Activated CD4-positive, alpha-beta T cell treated with anti-CD3 and anti-CD28 coated beads, Interleukin-2, amount 50 U/mL, for 4 hours (primary cell): ENCODE data around the gene CORIN.

Source experiments
- DNase-seq, 2 experiments: peaks; one replicate each; pipeline ENCODE4 v3.0.0-alpha.2; 2020

The CORIN gene, protein sequence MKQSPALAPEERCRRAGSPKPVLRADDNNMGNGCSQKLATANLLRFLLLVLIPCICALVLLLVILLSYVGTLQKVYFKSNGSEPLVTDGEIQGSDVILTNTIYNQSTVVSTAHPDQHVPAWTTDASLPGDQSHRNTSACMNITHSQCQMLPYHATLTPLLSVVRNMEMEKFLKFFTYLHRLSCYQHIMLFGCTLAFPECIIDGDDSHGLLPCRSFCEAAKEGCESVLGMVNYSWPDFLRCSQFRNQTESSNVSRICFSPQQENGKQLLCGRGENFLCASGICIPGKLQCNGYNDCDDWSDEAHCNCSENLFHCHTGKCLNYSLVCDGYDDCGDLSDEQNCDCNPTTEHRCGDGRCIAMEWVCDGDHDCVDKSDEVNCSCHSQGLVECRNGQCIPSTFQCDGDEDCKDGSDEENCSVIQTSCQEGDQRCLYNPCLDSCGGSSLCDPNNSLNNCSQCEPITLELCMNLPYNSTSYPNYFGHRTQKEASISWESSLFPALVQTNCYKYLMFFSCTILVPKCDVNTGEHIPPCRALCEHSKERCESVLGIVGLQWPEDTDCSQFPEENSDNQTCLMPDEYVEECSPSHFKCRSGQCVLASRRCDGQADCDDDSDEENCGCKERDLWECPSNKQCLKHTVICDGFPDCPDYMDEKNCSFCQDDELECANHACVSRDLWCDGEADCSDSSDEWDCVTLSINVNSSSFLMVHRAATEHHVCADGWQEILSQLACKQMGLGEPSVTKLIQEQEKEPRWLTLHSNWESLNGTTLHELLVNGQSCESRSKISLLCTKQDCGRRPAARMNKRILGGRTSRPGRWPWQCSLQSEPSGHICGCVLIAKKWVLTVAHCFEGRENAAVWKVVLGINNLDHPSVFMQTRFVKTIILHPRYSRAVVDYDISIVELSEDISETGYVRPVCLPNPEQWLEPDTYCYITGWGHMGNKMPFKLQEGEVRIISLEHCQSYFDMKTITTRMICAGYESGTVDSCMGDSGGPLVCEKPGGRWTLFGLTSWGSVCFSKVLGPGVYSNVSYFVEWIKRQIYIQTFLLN

DNA sequence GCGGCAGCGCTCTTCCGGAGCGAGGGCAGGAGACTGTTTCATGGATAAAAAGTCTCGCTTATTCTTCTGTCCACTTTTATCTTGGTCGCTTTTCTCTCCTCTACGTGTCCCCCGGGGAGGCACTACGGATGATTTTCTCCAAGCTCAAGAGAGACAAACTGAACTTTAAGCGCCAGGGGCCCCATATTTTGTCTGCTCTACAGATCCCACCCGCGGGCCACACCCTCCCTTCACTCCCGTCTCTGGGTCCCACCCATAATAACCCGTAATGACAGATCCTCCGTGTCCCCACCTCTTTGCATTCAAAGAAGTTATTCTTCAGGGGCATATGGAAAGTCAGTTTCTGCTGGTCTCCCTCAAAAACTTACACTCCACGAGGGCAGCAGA lies at the start of gene CORIN:
Gene CORIN, minus strand, starts transcription at position 160 of the 387 bp plus-strand sequence. Its CDS starts 118 bp downstream, at position 42.
- DNase-seq = no peak

DNA sequence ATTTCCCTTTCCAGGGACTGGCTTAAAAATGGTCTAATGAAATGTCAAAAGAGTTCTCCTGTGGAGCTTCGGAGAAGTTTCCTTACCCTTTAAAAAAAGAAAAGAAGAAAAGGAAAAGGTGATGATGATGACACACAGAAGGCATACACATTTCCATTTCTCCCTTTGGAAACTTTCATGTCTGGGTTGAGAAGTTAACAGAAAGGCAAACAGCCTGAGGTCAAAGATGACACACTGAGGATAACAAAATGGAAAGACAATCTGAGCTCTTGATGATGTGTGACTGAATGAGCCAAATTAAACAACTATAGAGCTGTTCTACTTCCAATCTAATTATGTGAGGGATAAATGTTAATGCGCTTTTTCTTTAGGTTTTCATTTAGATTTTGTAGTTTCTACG lies 44.4 kb upstream of the CORIN start:
- DNase-seq = no peak

DNA sequence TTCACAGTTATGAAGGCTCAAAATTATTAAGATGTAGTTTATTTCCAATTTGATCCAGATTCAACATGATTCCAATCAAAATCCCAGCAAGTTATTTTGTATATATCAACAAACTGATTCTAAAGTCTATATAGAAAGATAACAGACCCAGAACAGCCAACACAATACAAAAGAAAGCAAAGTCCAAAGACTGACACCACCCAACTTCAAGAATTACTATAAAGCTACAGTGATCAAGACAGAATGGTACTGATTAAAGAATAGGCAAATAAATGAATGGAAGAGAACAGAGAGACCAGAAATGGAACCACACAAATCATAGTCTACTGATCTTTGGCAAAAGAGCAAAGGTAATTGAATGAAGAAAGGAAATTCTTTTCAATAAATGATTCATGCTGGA lies 41.6 kb upstream of the CORIN start:
- no peak for DNase-seq

DNA sequence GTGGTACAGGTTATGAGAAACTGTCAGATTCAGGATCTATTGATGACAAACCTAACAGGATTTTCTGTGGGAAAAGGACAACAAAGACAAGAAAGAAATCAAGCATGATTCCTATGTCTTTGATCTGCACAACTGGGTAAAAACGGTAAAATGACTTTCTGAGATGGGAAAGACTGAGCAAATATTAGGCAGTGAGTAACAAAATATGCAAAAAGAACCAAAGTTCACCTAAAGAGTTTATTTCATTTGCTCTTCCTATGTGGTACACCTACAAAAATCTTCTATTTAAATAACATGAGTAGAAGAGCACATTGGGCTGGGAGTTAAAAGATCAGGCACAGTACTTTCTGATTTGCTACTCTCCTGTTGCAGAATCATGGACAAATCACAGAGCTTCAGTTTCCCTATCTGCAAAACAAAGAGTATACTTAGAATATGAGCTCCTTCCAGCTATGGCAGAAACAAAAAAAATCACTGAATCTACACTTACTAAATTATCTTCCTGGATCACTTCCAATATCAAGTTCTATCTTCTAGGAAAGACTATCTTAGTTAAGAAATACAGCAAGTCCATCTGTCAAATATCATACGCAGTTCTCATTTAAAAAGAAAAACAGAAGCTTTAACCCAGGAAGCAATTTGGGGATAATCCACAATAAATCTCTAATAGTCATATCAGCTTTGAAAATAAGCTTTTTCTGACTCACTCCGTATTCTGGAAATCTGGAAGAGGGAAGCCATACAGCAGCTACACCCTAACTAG lies 39.1 kb upstream of the CORIN start:
- DNase-seq = no peak

DNA sequence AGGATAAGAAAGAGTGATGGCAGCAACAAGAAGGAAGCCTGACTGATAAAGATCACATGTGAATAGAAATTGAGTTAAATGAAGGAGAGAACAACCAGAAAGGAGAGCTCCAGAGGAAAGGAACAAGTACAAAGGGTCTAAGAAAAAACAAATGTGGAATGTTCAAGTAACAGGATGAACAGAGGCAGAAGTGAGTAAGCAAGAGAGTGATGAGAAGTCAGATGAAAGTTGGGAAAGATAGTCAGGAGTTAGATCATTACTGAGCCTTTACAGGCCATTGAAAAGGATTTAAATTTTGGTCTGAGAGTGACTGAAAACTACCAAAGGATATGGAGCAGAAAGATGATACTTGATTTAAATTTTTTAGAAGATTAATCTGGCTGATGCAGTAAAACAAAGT lies 38.4 kb upstream of the CORIN start:
- DNase-seq = no peak

DNA sequence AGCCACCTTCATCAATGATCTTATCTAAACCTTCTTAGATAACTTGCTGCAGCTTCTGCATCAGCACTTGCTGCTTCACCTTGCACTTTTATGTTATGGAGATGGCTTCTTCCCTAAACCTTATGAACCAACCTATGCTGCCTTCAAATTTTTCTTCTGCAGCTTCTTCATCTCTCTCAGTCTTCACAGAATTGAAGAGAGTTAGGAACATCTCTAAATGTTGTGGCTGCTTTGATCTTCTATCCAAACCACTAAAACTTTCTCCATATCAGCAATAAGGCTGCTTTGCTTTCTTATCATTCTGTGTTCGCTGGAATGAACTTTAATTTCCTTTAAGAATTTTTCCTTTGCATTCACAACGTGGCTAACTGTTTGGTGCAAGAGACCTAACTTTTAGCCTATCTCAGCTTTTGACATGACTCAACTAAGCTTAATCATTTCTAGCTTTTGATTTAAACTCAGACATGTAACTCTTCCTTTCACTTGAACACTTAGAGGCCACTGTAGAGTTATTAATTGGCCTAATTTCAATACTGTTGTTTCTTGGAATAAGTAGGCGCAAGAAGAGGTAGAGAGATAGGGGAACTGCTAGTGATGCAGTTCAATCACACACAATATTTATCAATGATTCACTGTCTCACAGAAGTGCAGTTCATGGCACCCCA lies 36.1 kb upstream of the CORIN start:
- DNase-seq = no peak

DNA sequence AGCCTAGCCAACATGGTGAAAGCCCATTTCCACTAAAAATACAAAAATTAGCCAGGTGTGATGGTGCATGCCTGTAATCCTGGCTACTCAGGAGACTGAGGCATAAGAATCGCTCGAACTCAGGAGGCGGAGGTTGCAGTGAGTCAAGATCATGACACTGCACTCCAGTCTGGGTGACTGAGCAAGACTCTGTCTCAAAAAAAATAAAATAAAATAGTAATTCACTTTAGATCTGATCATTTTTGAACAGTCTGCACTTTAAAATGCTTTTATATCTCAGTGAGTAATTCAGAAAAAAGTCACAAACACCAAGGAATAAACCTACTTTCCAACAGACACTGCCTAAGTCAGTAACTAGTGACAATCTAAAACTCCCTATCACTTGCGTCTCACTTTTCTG lies 25.6 kb upstream of the CORIN start:
- DNase-seq = no peak

DNA sequence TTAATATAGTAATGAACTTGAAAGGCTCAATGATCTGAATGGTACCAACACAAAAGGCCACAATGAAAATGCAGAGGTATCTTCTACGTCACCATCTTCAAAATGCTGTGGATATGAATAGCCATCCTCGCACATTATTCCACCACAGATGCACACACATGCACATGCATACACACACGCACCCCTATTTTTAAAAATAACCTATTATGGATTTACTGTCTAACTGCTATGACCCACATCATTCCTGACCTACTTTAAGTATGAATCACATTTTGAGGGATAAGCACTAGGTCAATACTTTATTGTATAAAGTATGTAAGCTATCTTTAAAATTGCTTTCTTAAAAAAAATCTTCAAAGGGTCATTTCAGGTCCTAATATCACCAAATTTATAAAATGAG lies 24.4 kb upstream of the CORIN start:
- no peak for DNase-seq

DNA sequence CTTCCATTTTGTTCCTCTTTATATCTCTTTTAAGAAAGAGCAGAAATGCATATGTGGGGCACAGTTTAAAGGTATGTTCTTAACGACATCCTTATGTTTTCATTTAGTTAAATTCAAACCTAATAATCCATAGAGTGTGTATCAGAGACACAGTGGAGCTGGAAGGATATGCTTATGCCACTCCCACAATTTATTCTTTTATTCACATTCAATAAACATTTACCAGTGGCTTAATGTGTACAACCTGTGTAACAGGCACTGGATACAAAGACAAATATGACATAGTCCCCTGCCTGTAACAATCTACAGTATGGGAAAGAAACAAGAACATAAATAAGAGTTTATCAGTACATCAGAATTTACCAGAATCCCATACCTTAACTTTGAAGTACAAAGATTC lies 22.4 kb upstream of the CORIN start:
- no peak for DNase-seq

DNA sequence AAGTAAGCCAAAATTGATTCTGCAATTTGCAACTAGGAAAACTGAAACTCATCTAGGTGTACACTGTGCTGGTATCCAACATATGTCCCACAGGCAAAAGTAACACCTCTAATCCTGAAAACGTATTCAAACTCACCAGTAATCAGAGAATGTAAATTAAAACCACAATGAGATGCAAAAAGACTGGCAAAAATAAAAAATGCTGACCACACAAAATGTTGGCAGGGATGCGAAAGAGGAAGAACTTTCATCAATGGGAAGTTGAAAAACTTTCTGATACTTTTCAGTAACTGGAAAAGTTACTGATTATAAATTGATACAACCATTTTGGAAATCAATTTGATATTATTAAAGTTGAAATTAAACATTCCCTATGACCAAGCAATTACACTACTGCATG lies 20.1 kb upstream of the CORIN start:
- DNase-seq = no peak

DNA sequence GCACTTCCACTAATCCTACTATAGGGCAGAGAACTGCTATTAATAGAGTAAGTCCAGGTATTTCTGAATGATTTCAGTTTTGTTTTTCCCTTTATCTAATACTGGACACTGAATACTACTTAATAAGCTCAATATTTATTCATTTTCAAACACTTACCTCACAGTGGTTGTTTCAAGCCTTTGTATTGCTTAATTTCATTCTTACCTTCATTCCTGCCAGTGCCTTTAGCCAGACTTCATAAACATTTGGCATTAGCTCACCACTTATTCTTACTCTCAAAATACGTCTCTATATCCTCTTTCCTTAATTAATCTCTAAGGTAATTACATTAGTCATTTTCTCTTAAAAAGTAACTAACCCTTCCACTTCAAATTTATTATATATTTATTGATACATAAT lies 18.8 kb upstream of the CORIN start:
- DNase-seq = no peak

DNA sequence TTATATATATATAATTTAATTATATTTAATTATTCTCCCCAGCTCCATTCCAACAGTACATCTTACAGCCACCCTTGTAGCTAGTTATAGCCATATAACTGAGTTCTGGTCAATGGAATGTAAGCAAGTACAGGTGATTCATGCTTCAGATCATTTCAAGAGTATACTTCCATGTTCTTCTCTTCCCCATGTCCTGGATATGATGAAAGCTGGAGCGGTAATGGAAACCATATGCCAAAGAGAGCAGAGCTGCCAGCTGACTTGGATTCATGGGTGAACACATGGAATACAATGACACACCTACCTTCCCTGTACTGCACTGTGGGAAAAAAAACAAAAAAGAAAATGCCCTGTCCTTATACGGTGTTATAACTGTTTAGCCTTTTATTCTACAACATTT lies 17.5 kb upstream of the CORIN start:
- no peak for DNase-seq

DNA sequence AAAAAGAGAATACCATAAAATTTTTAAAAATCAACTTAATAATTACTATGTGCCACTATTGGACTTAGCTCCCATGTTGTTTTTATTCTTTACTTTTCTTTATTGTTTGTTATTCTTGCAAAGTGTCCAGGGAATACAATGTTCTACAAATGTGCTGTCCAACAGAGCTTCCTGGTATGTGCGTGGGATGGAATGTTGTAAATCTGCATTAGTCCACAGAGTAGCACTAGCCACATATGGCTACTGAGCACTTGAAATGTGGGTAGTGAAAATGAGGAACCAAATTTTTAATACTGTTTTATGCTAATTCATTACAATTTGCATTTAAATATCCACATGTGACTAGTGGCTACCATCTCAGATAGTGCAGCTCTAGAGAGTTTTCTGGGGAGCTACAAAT lies 14.3 kb upstream of the CORIN start:
- DNase-seq = no peak

DNA sequence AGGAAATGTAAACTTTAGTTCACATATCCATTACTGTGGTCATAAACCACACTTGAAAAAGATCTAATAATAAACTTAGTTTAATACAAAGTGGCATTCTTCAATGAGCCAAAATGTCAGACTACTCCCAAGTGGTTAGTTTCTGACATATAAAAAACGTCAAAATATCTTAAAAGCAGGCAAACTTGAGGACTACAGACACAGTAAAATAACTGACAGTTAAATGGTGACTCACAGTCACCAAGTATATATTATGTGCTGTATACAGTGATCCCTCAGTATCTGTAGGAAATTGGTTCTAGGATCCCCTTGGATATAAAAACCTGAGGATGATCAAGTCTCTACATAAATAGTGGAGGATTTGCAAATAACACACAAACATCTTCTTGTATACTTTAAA lies 11.6 kb upstream of the CORIN start:
- no peak for DNase-seq

DNA sequence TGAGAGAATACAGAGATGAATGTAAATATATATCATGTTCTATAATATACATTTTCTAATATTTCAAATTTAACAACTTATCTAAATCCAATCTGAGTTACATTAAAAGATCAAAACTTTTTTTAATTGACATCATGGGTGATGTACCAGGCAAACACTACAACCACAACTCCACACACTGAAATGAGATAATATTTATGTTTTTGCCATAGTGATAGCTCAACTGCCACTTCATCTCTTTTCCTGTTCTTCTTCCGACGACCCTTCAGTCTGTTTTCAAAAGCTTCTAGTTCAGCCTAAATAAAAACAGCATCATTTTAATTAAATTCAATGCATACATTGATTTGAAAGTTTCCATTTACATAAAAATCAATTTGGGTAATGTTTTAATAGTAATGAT lies 10.2 kb upstream of the CORIN start:
- DNase-seq = no peak

DNA sequence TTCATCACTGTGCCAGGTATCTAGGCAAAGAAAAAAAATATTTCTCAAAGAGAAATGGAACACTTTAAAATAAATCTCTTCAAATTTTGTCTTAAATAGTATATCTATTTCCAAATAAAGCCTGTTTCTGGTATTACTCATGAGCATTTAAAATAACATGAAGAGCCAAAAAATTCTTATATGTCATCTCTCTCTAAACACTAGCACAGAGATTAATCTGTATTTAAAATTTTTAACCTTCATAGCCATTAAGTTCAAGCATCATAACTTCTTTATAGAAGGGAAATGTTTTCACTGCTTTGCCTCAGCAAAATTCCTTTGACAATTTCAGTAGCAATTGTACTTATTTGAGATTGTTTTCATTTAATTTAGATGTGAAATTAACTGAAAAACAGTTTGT lies 5.1 kb upstream of the CORIN start:
- no peak for DNase-seq

DNA sequence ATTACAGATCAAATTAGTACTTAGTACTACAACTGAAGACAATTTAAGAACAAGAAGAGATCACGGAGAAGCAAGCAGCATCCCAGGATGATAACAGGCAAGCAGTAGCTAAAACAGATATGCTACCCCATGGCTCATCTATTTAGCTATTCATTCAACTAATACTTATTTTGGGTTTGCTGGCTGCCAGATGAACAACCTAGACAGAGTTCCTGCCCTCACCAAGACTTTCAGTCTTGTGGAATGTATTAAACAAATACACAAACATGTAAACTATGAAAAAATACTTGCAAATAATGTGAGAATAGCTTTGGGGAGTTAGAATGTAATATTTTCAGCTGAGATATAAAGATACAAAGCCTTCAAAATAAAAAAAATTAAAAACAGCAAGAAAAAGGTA lies 2.4 kb upstream of the CORIN start:
- DNase-seq = no peak

DNA sequence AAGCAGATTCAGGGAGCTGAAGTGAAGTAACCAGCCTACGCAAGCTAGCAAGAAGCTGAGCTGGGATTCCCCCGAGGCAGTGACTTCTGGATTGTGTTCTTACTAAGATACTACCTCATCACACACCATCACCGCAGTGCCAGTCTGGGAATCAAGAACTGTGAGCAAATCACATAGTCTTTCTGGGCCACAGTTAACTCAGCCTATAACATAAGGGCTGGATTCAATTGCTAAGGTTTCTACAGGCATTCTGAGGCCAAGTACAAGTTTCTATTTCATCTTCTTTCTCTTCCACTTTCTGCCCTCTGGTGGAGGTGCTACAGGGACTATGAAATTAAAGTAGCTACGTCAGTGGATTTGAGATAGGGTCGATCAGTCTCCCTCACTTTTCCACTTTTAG lies 1.4 kb upstream of the CORIN start:
- DNase-seq = no peak

DNA sequence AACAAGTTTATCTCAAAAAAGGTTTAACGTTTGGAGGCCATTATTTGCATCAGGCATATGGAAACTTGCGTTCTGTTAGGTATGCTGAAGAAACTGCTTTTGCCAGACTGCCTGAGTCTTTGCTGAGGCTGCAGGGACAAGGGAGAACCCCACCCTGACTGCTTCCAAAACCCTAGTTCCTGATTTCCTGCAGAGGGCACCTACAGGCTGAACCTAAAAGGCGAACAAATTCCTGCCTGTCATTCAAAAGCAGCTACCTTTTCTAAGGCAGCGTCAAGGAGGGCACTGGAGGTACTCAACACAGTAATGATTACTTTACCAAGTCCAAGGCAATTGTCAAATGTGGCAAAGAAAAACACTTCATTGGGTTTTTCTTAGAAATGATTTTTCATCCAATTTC lies 578 bp upstream of the CORIN start:
- DNase-seq = no peak

DNA sequence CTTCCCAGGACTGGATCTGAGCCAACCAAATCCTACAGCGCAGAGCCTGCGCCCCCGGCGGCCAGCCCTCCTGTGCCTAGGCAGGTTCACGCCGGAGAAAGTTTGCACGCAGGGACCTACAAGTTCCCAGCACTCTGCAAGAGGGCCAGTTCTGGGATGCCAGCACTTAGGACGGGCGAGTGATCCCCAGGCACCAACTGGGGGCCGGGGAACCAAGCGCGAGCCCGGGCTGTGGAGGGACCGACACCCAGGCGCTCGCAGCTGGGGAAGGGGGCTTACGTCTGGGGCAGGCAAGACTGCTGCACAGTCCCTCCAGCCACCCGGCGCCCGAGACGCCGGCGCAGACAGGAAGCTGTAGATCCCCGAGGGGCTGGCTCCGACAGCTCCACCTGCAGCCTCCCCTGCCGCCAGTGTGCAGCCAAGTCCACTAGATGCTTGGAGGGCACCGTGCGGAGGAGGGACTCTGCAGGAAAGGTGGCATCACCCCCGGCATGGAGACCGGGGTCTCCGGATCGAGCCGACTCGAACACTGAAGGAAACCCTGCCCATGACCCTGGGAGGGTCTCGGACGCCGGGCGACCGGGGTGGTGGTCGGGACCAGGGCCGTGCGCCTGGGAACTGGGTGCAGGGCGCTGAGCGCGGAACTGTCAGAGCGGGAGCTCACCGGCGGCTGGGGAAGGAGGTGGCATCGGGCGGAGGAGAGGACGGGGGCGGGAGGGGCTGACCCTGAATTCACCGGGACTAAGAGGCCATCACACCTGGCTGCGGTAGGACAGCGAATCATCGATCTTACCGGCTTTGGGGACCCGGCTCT lies 566 bp downstream of the CORIN start:
- peak; percentile 11 to 14 for DNase-seq

DNA sequence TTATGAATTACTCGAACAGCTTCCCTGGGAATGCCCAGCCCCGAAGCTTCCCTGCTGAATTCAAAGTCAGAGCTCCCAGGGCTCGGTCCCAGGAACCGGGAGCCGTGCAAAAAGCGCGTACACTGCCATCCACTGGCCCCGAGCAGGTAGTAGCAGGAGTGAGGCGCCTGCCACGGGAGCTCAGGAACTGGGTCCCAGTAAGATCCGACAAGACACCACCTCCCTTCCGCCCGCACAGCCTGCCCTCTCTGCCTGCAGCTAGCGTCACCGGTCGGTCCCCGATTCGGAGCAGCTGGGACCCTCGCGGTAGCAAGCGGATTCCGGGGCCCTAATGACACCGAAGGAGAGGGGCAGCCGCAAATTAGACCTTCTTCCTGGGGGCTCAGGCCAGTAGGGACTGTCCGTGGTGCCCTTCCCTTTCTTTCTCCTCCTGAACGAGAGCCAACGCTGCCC lies 1.2 kb downstream of the CORIN start:
- DNase-seq = peak; percentile 34 to 37

DNA sequence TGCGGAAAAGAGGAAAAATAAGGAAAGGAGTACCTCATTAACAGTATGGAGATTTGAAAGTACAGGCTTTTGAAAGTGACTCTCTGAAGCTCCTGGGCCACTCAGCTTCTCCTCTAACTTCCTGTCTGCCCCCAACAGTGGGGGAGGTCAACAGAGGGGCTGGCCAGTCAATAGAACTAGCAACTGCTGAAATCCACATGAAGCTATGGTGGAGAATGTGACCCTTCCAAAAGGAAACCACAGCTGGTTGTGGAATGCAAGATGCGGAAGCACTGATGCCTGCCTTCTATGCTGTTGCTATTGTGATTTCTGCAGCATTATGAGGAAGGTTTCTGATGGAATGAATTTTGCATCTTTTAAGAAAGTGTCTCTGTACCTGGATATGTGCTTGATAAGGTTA lies 2.4 kb downstream of the CORIN start:
- no peak for DNase-seq
